NCI-H2081 (cell line): ENCODE data around the gene GIT2.
A peak's percentile ranks its signal among the peaks of the same experiment; 100 is the strongest.

Experiments
- DNase-seq, 2 experiments: peaks; one replicate each; lab custom pipeline; 2025; lab: John Stamatoyannopoulos, UW

The GIT2 gene

GRCh38 chr12:109890620-109891170 is 105.5 kb downstream of the GIT2 start:
- DNase-seq: peak in 1 of 2 experiments; percentile 13

- DNase-seq: no peak
These were observed 107.8 kb downstream of the GIT2 start for GRCh38 chr12:109888179-109889020.

- DNase-seq: no peak
These were observed 110.6 kb downstream of the GIT2 start for GRCh38 chr12:109885616-109886015.

GRCh38 chr12:109883461-109883860 is 112.7 kb downstream of the GIT2 start:
- no peak for DNase-seq

- no peak for DNase-seq
These were observed 114.4 kb downstream of the GIT2 start for GRCh38 chr12:109881752-109882151.

- DNase-seq: no peak
These were observed 115.2 kb downstream of the GIT2 start for GRCh38 chr12:109880938-109881337.

GRCh38 chr12:109880043-109880931 is 115.9 kb downstream of the GIT2 start, which contains the start of gene GLTP:
Gene GLTP, minus strand, starts transcription at chr12:109880541. Its CDS starts 167 bp downstream, at chr12:109880374.
- peak; percentile 91 for DNase-seq
